Brain microvascular endothelial cell (primary cell): Measurements from ENCODE around the gene C1orf35.

ENCODE experiments used
- DNase-seq: peaks from one replicate; pipeline ENCODE4 v3.0.0-alpha.2; 2020
- H3K27ac ChIP-seq: fragments of 250-450 bp; sonication (Bioruptor Pico); 2 replicates; pipeline ENCODE4 v1.5.1; 2020; ENCODE audit warnings: mild to moderate bottlenecking, moderate library complexity
- H3K27me3 ChIP-seq: fragments of 250-450 bp; sonication (Bioruptor Pico); replicated peaks from 2 replicates; pipeline ENCODE4 v1.5.1; 2020; ENCODE audit warnings: mild to moderate bottlenecking
- H3K36me3 ChIP-seq: fragments of 250-450 bp; sonication (Bioruptor Pico); replicated peaks from 2 replicates; pipeline ENCODE4 v1.5.1; 2020; ENCODE audit warnings: mild to moderate bottlenecking
- H3K4me3 ChIP-seq: 2 replicates; pipeline ENCODE4 v1.5.1; 2011; ENCODE audit warnings: low read depth, mild to moderate bottlenecking, control low read depth, low read length, moderate library complexity
- CTCF ChIP-seq: IDR thresholded peaks from 2 replicates; pipeline ENCODE4 v1.5.1; 2011; ENCODE audit warnings: low read depth, mild to moderate bottlenecking, moderate library complexity, low read length, control low read depth, inconsistent platforms; ENCODE audit errors: missing control alignments
- in situ Hi-C: cut with HindIII; loops from 2 replicates; pipeline ENCODE4 v1.10.0; 2017; ENCODE audit warnings: low sequenced_read_pairs, low pct_ligation_motif_present

C1orf35 gene

GRCh38 chr1:228097333-228098081 is 5.6 kb downstream of the C1orf35 start:
- no peaks in the 10 kb centered on the region for H3K27me3 ChIP-seq
- no peak overlapping the region for H3K27ac ChIP-seq
- no peak for DNase-seq
- in situ Hi-C loops, result no loop called here
- TF ChIP-seq CTCF, result no peak
- H3K4me3 ChIP-seq, result no peak overlapping the region
- H3K36me3 ChIP-seq, result peaks cover 46% of the 10 kb centered on the region

- H3K4me3 ChIP-seq, result no peak overlapping the region
- in situ Hi-C loops, result no loop called here
These were observed 6.5 kb downstream of the C1orf35 start for GRCh38 chr1:228096416-228097332.

GRCh38 chr1:228095938-228096337 is 7.2 kb downstream of the C1orf35 start:
- no peak overlapping the region for H3K27ac ChIP-seq
- no peak for TF ChIP-seq CTCF
- no peaks in the 10 kb centered on the region for H3K27me3 ChIP-seq
- in situ Hi-C loops, result no loop called here
- peaks cover 44% of the 10 kb centered on the region for H3K36me3 ChIP-seq
- no peak for DNase-seq
- H3K4me3 ChIP-seq, result no peak overlapping the region

More at GRCh38 chr1:228096416-228097332, 6.5 kb downstream of the C1orf35 start:
- DNase-seq, result no peak
- TF ChIP-seq CTCF, result no peak
- Histone ChIP-seq H3K27ac (no peak overlapping the region), H3K27me3 (no peaks in the 10 kb centered on the region), H3K36me3 (peaks cover 46% of the 10 kb centered on the region)

DNA sequence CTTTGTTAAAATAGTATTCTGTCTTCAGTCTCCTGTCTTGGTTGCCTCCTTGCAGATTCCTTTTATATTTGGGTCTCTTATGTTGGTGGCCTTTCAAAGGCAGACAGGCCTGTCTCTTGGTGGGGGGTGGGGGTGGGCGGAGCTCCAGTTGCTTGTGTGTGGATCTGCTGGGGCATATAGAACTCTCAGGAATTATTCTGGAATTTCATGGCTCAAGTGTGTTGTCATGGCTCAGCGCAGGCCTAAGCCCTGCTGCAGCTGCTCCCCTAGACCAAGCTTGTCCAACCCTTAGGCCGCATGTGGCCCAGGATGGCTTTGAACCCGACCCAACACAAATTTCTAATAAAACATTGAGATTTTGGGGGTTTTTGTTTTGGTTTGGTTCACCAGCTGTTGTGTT is 8.0 kb downstream of the C1orf35 start:
- in situ Hi-C loops, result no loop called here
- no peak for DNase-seq
- H3K36me3 ChIP-seq, result peaks cover 40% of the 10 kb centered on the region
- no peaks in the 10 kb centered on the region for H3K27me3 ChIP-seq
- no peak for TF ChIP-seq CTCF
- no peak overlapping the region for H3K4me3 ChIP-seq
- H3K27ac ChIP-seq, result no peak overlapping the region

DNA sequence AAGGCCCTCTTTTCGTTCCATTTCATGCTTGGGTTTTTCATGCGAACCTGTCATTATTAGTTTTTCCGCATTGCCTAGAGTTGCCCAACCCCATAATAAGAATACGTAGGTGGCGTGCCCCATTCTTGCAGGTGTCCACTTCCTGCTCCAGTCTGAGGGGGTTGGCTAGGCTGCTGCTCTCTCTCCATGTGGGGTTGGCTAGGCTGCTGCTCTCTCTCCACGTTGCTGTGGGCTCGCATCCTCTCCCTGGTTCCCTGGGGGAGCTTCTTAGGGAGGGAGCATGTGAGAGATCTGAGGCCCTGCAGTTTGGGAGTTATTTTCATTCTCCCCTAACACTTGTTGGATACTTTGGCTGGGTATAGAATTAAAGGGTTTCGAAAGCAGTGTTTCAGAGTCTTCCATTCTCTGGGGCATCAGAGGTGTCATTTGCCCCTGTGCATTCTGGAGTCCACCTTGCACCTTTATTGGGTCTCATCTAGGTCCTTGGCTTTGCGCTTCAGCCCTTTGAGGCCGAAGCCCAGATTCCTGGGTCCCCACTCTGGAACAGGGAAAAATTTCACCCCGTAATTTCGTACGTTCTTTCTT is 8.6 kb downstream of the C1orf35 start:
- no peaks in the 10 kb centered on the region for H3K27me3 ChIP-seq
- H3K36me3 ChIP-seq, result peaks cover 37% of the 10 kb centered on the region
- no peak for DNase-seq
- no peak overlapping the region for H3K4me3 ChIP-seq
- no peak overlapping the region for H3K27ac ChIP-seq
- no peak for TF ChIP-seq CTCF
- in situ Hi-C loops, result no loop called here
